ENCODE results near the gene EDIL3.
A peak's percentile ranks its signal among the peaks of the same experiment; 100 is the strongest.

EDIL3 gene

GRCh38 chr5:83972909-83973308 is 411.8 kb downstream of the EDIL3 start:
- no peak overlapping the region for H3K4me2 ChIP-seq (ENCODE audit: low read length)
- no peak overlapping the region for H3K4me3 ChIP-seq (ENCODE audit: low read length)
- no peaks in the 10 kb centered on the region for H3K4me1 ChIP-seq (ENCODE audit: control insufficient read depth, insufficient read depth, low read length)
- H3K36me3 ChIP-seq (ENCODE audit: insufficient read depth, low read length): no peaks in the 10 kb centered on the region
- no peaks in the 10 kb centered on the region for H3K9me3 ChIP-seq (replicated peaks; ENCODE audit: low read length)
- H3K9ac ChIP-seq (ENCODE audit: low read depth, low read length): no peak overlapping the region
- no peaks in the 10 kb centered on the region for H3K27me3 ChIP-seq (ENCODE audit: control insufficient read depth, insufficient read depth, low read length)

- Histone ChIP-seq H3K4me2 (ENCODE audit: low read length) (no peak overlapping the region), H3K4me1 (ENCODE audit: control insufficient read depth, insufficient read depth, low read length) (no peaks in the 10 kb centered on the region), H3K36me3 (ENCODE audit: insufficient read depth, low read length) (no peaks in the 10 kb centered on the region), H3K27me3 (ENCODE audit: control insufficient read depth, insufficient read depth, low read length) (no peaks in the 10 kb centered on the region), H3K9ac (ENCODE audit: low read depth, low read length) (no peak overlapping the region), H3K4me3 (ENCODE audit: low read length) (no peak overlapping the region), H3K9me3 (replicated peaks; ENCODE audit: low read length) (no peaks in the 10 kb centered on the region)
Measured at GRCh38 chr5:83972236-83972635, 412.4 kb downstream of the EDIL3 start.

GRCh38 chr5:83967417-83967816 is 417.3 kb downstream of the EDIL3 start:
- no peak overlapping the region for H3K9ac ChIP-seq (ENCODE audit: low read depth, low read length)
- no peak overlapping the region for H3K4me3 ChIP-seq (ENCODE audit: low read length)
- H3K9me3 ChIP-seq (replicated peaks; ENCODE audit: low read length): no peaks in the 10 kb centered on the region
- H3K27me3 ChIP-seq (ENCODE audit: control insufficient read depth, insufficient read depth, low read length): no peaks in the 10 kb centered on the region
- H3K4me2 ChIP-seq (ENCODE audit: low read length): no peak overlapping the region
- no peaks in the 10 kb centered on the region for H3K4me1 ChIP-seq (ENCODE audit: control insufficient read depth, insufficient read depth, low read length)
- H3K36me3 ChIP-seq (ENCODE audit: insufficient read depth, low read length): no peaks in the 10 kb centered on the region

GRCh38 chr5:83965441-83965840 is 419.2 kb downstream of the EDIL3 start:
- Histone ChIP-seq H3K4me2 (ENCODE audit: low read length) (no peak overlapping the region), H3K36me3 (ENCODE audit: insufficient read depth, low read length) (no peaks in the 10 kb centered on the region), H3K4me3 (ENCODE audit: low read length) (no peak overlapping the region), H3K9ac (ENCODE audit: low read depth, low read length) (no peak overlapping the region), H3K9me3 (replicated peaks; ENCODE audit: low read length) (no peaks in the 10 kb centered on the region), H3K4me1 (ENCODE audit: control insufficient read depth, insufficient read depth, low read length) (no peaks in the 10 kb centered on the region), H3K27me3 (ENCODE audit: control insufficient read depth, insufficient read depth, low read length) (no peaks in the 10 kb centered on the region)

- Histone ChIP-seq H3K36me3 (ENCODE audit: insufficient read depth, low read length) (no peaks in the 10 kb centered on the region), H3K9ac (ENCODE audit: low read depth, low read length) (no peak overlapping the region), H3K4me2 (ENCODE audit: low read length) (no peak overlapping the region), H3K4me1 (ENCODE audit: control insufficient read depth, insufficient read depth, low read length) (no peaks in the 10 kb centered on the region), H3K27me3 (ENCODE audit: control insufficient read depth, insufficient read depth, low read length) (no peaks in the 10 kb centered on the region), H3K9me3 (replicated peaks; ENCODE audit: low read length) (no peaks in the 10 kb centered on the region), H3K4me3 (ENCODE audit: low read length) (no peak overlapping the region)
Measured at GRCh38 chr5:83964271-83964670, 420.4 kb downstream of the EDIL3 start.

- Histone ChIP-seq H3K4me3 (ENCODE audit: low read length) (no peak overlapping the region), H3K9me3 (replicated peaks; ENCODE audit: low read length) (no peaks in the 10 kb centered on the region), H3K9ac (ENCODE audit: low read depth, low read length) (no peak overlapping the region), H3K4me2 (ENCODE audit: low read length) (no peak overlapping the region), H3K27me3 (ENCODE audit: control insufficient read depth, insufficient read depth, low read length) (no peaks in the 10 kb centered on the region), H3K4me1 (ENCODE audit: control insufficient read depth, insufficient read depth, low read length) (peaks cover 26% of the 10 kb centered on the region), H3K36me3 (ENCODE audit: insufficient read depth, low read length) (no peaks in the 10 kb centered on the region)
Measured at GRCh38 chr5:83957188-83957587, 427.5 kb downstream of the EDIL3 start.

GRCh38 chr5:83956386-83956785 is 428.3 kb downstream of the EDIL3 start:
- H3K9me3 ChIP-seq (replicated peaks; ENCODE audit: low read length): no peaks in the 10 kb centered on the region
- peak overlapping the region; percentile 47 for H3K4me3 ChIP-seq (ENCODE audit: low read length)
- no peaks in the 10 kb centered on the region for H3K27me3 ChIP-seq (ENCODE audit: control insufficient read depth, insufficient read depth, low read length)
- peak overlapping the region; percentile 42 for H3K4me2 ChIP-seq (ENCODE audit: low read length)
- H3K9ac ChIP-seq (ENCODE audit: low read depth, low read length): peak overlapping the region; percentile 45
- H3K36me3 ChIP-seq (ENCODE audit: insufficient read depth, low read length): no peaks in the 10 kb centered on the region
- peaks cover 26% of the 10 kb centered on the region for H3K4me1 ChIP-seq (ENCODE audit: control insufficient read depth, insufficient read depth, low read length)

- Histone ChIP-seq H3K4me2 (ENCODE audit: low read length) (peak overlapping the region; percentile 42), H3K36me3 (ENCODE audit: insufficient read depth, low read length) (no peaks in the 10 kb centered on the region), H3K4me1 (ENCODE audit: control insufficient read depth, insufficient read depth, low read length) (peaks cover 26% of the 10 kb centered on the region), H3K27me3 (ENCODE audit: control insufficient read depth, insufficient read depth, low read length) (no peaks in the 10 kb centered on the region), H3K9me3 (replicated peaks; ENCODE audit: low read length) (no peaks in the 10 kb centered on the region), H3K9ac (ENCODE audit: low read depth, low read length) (peak overlapping the region; percentile 61), H3K4me3 (ENCODE audit: low read length) (peak overlapping the region; percentile 47)
Measured at GRCh38 chr5:83955916-83956315, 428.8 kb downstream of the EDIL3 start.

- Histone ChIP-seq H3K36me3 (ENCODE audit: insufficient read depth, low read length) (no peaks in the 10 kb centered on the region), H3K9me3 (replicated peaks; ENCODE audit: low read length) (no peaks in the 10 kb centered on the region), H3K9ac (ENCODE audit: low read depth, low read length) (no peak overlapping the region), H3K4me3 (ENCODE audit: low read length) (no peak overlapping the region), H3K27me3 (ENCODE audit: control insufficient read depth, insufficient read depth, low read length) (no peaks in the 10 kb centered on the region), H3K4me1 (ENCODE audit: control insufficient read depth, insufficient read depth, low read length) (no peaks in the 10 kb centered on the region), H3K4me2 (ENCODE audit: low read length) (no peak overlapping the region)
Measured at GRCh38 chr5:83947763-83948162, 436.9 kb downstream of the EDIL3 start.

GRCh38 chr5:83946516-83946915 is 438.2 kb downstream of the EDIL3 start:
- Histone ChIP-seq H3K4me1 (ENCODE audit: control insufficient read depth, insufficient read depth, low read length) (no peaks in the 10 kb centered on the region), H3K27me3 (ENCODE audit: control insufficient read depth, insufficient read depth, low read length) (no peaks in the 10 kb centered on the region), H3K4me3 (ENCODE audit: low read length) (no peak overlapping the region), H3K9me3 (replicated peaks; ENCODE audit: low read length) (no peaks in the 10 kb centered on the region), H3K4me2 (ENCODE audit: low read length) (no peak overlapping the region), H3K36me3 (ENCODE audit: insufficient read depth, low read length) (no peaks in the 10 kb centered on the region), H3K9ac (ENCODE audit: low read depth, low read length) (no peak overlapping the region)

GRCh38 chr5:83942155-83942554 is 442.5 kb downstream of the EDIL3 start:
- H3K4me2 ChIP-seq (ENCODE audit: low read length): no peak overlapping the region
- H3K27me3 ChIP-seq (ENCODE audit: control insufficient read depth, insufficient read depth, low read length): no peaks in the 10 kb centered on the region
- H3K9me3 ChIP-seq (replicated peaks; ENCODE audit: low read length): no peaks in the 10 kb centered on the region
- H3K4me3 ChIP-seq (ENCODE audit: low read length): no peak overlapping the region
- no peaks in the 10 kb centered on the region for H3K36me3 ChIP-seq (ENCODE audit: insufficient read depth, low read length)
- no peaks in the 10 kb centered on the region for H3K4me1 ChIP-seq (ENCODE audit: control insufficient read depth, insufficient read depth, low read length)
- H3K9ac ChIP-seq (ENCODE audit: low read depth, low read length): no peak overlapping the region

- Histone ChIP-seq H3K36me3 (ENCODE audit: insufficient read depth, low read length) (no peaks in the 10 kb centered on the region), H3K27me3 (ENCODE audit: control insufficient read depth, insufficient read depth, low read length) (no peaks in the 10 kb centered on the region), H3K9ac (ENCODE audit: low read depth, low read length) (no peak overlapping the region), H3K4me2 (ENCODE audit: low read length) (no peak overlapping the region), H3K9me3 (replicated peaks; ENCODE audit: low read length) (no peaks in the 10 kb centered on the region), H3K4me3 (ENCODE audit: low read length) (no peak overlapping the region), H3K4me1 (ENCODE audit: control insufficient read depth, insufficient read depth, low read length) (no peaks in the 10 kb centered on the region)
Measured at GRCh38 chr5:83937837-83938236, 446.8 kb downstream of the EDIL3 start.

Measured in skeletal muscle satellite cell (primary cell).